Measurements from ENCODE around the gene GPAT2.
"Not testable (repeated sequence)": the region's sequence is repeated elsewhere in the genome, so short reads cannot be mapped to it uniquely, and the experiment has no call there.

Gene GPAT2

GRCh38 chr2:96034792-96035191 is at the start of gene GPAT2:
Gene GPAT2, minus strand, starts transcription at chr2:96034916. Its CDS starts 2,557 bp downstream, at chr2:96032359.
- H3K4me1 ChIP-seq (ENCODE audit: control insufficient read depth, low read depth, low read length); H3K27me3 ChIP-seq (ENCODE audit: control insufficient read depth, insufficient read depth, low read length); H3K9ac ChIP-seq (ENCODE audit: low read length); H3K9me3 ChIP-seq (ENCODE audit: control insufficient read depth, low read depth, low read length); H3K27ac ChIP-seq (ENCODE audit: low read length); H3K36me3 ChIP-seq (ENCODE audit: control insufficient read depth, low read depth, low read length); H3K4me3 ChIP-seq (ENCODE audit: low read length): not testable (repeated sequence)

- H3K4me3 ChIP-seq (ENCODE audit: low read length), result no peak overlapping the region
- H3K4me1 ChIP-seq (ENCODE audit: control insufficient read depth, low read depth, low read length), result no peaks in the 10 kb centered on the region
- H3K36me3 ChIP-seq (ENCODE audit: control insufficient read depth, low read depth, low read length), result no peaks in the 10 kb centered on the region
- H3K9ac ChIP-seq (ENCODE audit: low read length), result no peak overlapping the region
- no peak overlapping the region for H3K27ac ChIP-seq (ENCODE audit: low read length)
- H3K27me3 ChIP-seq (ENCODE audit: control insufficient read depth, insufficient read depth, low read length), result no peaks in the 10 kb centered on the region
- H3K9me3 ChIP-seq (ENCODE audit: control insufficient read depth, low read depth, low read length), result no peaks in the 10 kb centered on the region
Measured at GRCh38 chr2:96083989-96084857, 49.5 kb upstream of the GPAT2 start.

GRCh38 chr2:96083064-96083939 is 48.6 kb upstream of the GPAT2 start:
- no peaks in the 10 kb centered on the region for H3K4me1 ChIP-seq (ENCODE audit: control insufficient read depth, low read depth, low read length)
- no peak overlapping the region for H3K9ac ChIP-seq (ENCODE audit: low read length)
- no peak overlapping the region for H3K27ac ChIP-seq (ENCODE audit: low read length)
- H3K4me3 ChIP-seq (ENCODE audit: low read length), result no peak overlapping the region
- H3K9me3 ChIP-seq (ENCODE audit: control insufficient read depth, low read depth, low read length), result no peaks in the 10 kb centered on the region
- H3K36me3 ChIP-seq (ENCODE audit: control insufficient read depth, low read depth, low read length), result no peaks in the 10 kb centered on the region
- H3K27me3 ChIP-seq (ENCODE audit: control insufficient read depth, insufficient read depth, low read length), result no peaks in the 10 kb centered on the region

GRCh38 chr2:96082211-96083063 is 47.7 kb upstream of the GPAT2 start:
- Histone ChIP-seq H3K27ac (ENCODE audit: low read length) (no peak overlapping the region), H3K9me3 (ENCODE audit: control insufficient read depth, low read depth, low read length) (no peaks in the 10 kb centered on the region), H3K36me3 (ENCODE audit: control insufficient read depth, low read depth, low read length) (no peaks in the 10 kb centered on the region), H3K4me1 (ENCODE audit: control insufficient read depth, low read depth, low read length) (no peaks in the 10 kb centered on the region), H3K9ac (ENCODE audit: low read length) (no peak overlapping the region), H3K4me3 (ENCODE audit: low read length) (no peak overlapping the region), H3K27me3 (ENCODE audit: control insufficient read depth, insufficient read depth, low read length) (no peaks in the 10 kb centered on the region)

GRCh38 chr2:96081042-96081441 is 46.3 kb upstream of the GPAT2 start:
- Histone ChIP-seq H3K4me1 (ENCODE audit: control insufficient read depth, low read depth, low read length) (no peaks in the 10 kb centered on the region), H3K4me3 (ENCODE audit: low read length) (no peak overlapping the region), H3K27me3 (ENCODE audit: control insufficient read depth, insufficient read depth, low read length) (no peaks in the 10 kb centered on the region), H3K36me3 (ENCODE audit: control insufficient read depth, low read depth, low read length) (no peaks in the 10 kb centered on the region), H3K9me3 (ENCODE audit: control insufficient read depth, low read depth, low read length) (no peaks in the 10 kb centered on the region), H3K9ac (ENCODE audit: low read length) (no peak overlapping the region), H3K27ac (ENCODE audit: low read length) (no peak overlapping the region)

DNA sequence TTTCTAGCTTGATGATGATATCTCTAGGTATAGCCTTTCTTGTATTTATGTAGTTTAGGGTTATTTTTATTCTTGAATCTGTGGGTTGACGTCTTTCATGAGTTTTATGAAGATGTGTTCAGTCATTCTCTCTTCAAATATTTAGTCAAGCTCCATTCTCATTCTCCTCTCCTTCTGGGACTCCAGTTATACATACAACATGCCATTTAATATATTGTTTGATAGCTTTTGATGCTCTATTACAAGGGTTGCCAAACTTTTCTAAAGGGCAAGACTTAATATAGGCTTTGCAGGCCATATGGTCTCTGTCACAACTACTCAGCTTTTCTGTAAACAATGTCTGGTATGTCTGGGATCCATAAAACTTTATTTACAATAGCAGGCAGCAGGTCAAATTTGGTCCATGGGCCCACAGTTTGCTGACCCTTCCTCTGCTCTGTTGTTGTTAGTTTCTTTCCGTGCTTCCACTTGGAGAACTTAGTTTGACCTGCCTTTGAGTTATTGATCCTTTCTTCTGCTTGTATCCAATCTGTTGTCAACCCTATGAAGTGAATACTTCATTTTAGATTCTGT is 40.6 kb upstream of the GPAT2 start:
- Histone ChIP-seq H3K4me3 (ENCODE audit: low read length) (no peak overlapping the region), H3K4me1 (ENCODE audit: control insufficient read depth, low read depth, low read length) (no peaks in the 10 kb centered on the region), H3K9ac (ENCODE audit: low read length) (no peak overlapping the region), H3K27ac (ENCODE audit: low read length) (no peak overlapping the region), H3K36me3 (ENCODE audit: control insufficient read depth, low read depth, low read length) (no peaks in the 10 kb centered on the region), H3K27me3 (ENCODE audit: control insufficient read depth, insufficient read depth, low read length) (no peaks in the 10 kb centered on the region), H3K9me3 (ENCODE audit: control insufficient read depth, low read depth, low read length) (no peaks in the 10 kb centered on the region)

GRCh38 chr2:96074156-96074555 is 39.4 kb upstream of the GPAT2 start:
- Histone ChIP-seq H3K4me3 (ENCODE audit: low read length) (no peak overlapping the region), H3K4me1 (ENCODE audit: control insufficient read depth, low read depth, low read length) (no peaks in the 10 kb centered on the region), H3K9me3 (ENCODE audit: control insufficient read depth, low read depth, low read length) (no peaks in the 10 kb centered on the region), H3K9ac (ENCODE audit: low read length) (no peak overlapping the region), H3K36me3 (ENCODE audit: control insufficient read depth, low read depth, low read length) (no peaks in the 10 kb centered on the region), H3K27me3 (ENCODE audit: control insufficient read depth, insufficient read depth, low read length) (no peaks in the 10 kb centered on the region), H3K27ac (ENCODE audit: low read length) (no peak overlapping the region)

DNA sequence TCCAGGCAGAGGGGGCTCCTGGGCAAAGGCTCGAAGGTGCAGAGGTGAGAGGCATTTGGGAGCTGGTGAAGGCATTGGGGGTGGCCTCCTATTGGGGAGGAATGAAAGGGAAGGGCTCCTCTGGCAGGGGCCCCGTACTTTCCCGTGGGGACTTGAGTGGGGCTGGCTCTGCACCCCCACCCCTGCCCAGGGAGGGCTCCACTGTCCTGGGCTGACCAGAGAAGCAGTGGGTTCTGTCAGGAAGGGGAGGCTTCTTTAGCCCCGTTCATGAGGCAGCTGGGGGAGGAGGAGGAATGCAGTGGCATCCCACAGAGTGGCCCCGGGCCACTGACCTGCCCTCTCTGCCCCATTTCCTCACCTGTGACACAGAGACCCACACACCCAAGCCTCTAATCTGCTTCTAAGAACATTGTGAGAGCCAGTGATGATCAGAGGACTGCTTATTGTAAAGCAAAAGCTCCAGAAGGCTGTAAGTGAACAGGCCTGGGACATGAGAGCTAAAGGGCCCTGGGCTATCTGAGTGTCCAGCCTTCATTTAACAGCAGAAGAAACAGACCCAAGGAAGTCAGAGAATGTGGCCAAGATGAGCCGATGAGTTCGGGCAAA is 38.6 kb upstream of the GPAT2 start:
- Histone ChIP-seq H3K4me1 (ENCODE audit: control insufficient read depth, low read depth, low read length) (no peaks in the 10 kb centered on the region), H3K9ac (ENCODE audit: low read length) (no peak overlapping the region), H3K27ac (ENCODE audit: low read length) (no peak overlapping the region), H3K4me3 (ENCODE audit: low read length) (no peak overlapping the region), H3K27me3 (ENCODE audit: control insufficient read depth, insufficient read depth, low read length) (no peaks in the 10 kb centered on the region), H3K36me3 (ENCODE audit: control insufficient read depth, low read depth, low read length) (no peaks in the 10 kb centered on the region), H3K9me3 (ENCODE audit: control insufficient read depth, low read depth, low read length) (no peaks in the 10 kb centered on the region)

GRCh38 chr2:96072746-96073145 is 38.0 kb upstream of the GPAT2 start:
- Histone ChIP-seq H3K9ac (ENCODE audit: low read length) (no peak overlapping the region), H3K36me3 (ENCODE audit: control insufficient read depth, low read depth, low read length) (no peaks in the 10 kb centered on the region), H3K27me3 (ENCODE audit: control insufficient read depth, insufficient read depth, low read length) (no peaks in the 10 kb centered on the region), H3K4me3 (ENCODE audit: low read length) (no peak overlapping the region), H3K27ac (ENCODE audit: low read length) (no peak overlapping the region), H3K4me1 (ENCODE audit: control insufficient read depth, low read depth, low read length) (no peaks in the 10 kb centered on the region), H3K9me3 (ENCODE audit: control insufficient read depth, low read depth, low read length) (no peaks in the 10 kb centered on the region)

GRCh38 chr2:96071977-96072491 is 37.3 kb upstream of the GPAT2 start:
- not testable (repeated sequence) for H3K27ac ChIP-seq (ENCODE audit: low read length)

More at GRCh38 chr2:96071977-96072491, 37.3 kb upstream of the GPAT2 start:
- not testable (repeated sequence) for H3K9me3 ChIP-seq (ENCODE audit: control insufficient read depth, low read depth, low read length); H3K9ac ChIP-seq (ENCODE audit: low read length); H3K27me3 ChIP-seq (ENCODE audit: control insufficient read depth, insufficient read depth, low read length); H3K36me3 ChIP-seq (ENCODE audit: control insufficient read depth, low read depth, low read length); H3K4me1 ChIP-seq (ENCODE audit: control insufficient read depth, low read depth, low read length); H3K4me3 ChIP-seq (ENCODE audit: low read length)
